ENCODE data around the gene MSL3.

MSL3 gene, protein sequence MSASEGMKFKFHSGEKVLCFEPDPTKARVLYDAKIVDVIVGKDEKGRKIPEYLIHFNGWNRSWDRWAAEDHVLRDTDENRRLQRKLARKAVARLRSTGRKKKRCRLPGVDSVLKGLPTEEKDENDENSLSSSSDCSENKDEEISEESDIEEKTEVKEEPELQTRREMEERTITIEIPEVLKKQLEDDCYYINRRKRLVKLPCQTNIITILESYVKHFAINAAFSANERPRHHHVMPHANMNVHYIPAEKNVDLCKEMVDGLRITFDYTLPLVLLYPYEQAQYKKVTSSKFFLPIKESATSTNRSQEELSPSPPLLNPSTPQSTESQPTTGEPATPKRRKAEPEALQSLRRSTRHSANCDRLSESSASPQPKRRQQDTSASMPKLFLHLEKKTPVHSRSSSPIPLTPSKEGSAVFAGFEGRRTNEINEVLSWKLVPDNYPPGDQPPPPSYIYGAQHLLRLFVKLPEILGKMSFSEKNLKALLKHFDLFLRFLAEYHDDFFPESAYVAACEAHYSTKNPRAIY

DNA sequence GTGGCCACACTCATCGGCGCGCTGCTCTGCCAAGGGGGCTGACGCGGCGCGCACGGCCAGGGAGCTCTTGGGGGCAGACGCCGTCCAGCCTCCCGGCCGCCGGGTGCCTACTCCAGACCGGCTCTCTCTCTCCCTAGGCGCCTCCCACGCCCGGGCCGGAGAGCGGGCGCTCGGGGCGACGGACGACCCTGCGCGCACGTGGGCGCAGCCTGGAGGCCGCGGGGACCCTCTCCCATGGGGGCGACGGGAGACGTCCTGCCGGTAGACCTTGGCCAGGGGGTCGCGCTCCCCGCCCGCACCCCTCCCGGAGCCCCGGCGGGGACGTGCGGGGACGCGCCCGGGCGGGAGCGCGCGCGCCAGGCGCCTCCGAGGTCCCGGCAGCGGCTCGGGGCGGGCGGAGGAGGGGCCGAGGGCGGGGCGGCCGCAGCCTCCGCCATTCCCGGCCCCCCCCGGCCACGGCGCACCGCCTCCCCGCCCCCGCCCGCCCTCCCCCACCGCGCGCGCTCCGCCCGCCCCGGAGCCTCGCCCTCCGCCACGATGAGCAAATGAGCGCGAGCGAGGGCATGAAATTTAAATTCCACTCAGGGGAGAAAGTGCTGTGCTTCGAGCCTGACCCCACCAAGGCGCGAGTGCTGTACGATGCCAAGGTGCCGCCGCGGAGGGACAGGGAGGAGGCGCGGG lies at the start of gene MSL3:
MSL3 (plus strand) TSS at position 519 of the 681 bp plus-strand sequence; CDS start at position 546, 27 bp downstream.
- DNase-seq (ENCODE audit: low read depth, low spot score) = no peak

DNA sequence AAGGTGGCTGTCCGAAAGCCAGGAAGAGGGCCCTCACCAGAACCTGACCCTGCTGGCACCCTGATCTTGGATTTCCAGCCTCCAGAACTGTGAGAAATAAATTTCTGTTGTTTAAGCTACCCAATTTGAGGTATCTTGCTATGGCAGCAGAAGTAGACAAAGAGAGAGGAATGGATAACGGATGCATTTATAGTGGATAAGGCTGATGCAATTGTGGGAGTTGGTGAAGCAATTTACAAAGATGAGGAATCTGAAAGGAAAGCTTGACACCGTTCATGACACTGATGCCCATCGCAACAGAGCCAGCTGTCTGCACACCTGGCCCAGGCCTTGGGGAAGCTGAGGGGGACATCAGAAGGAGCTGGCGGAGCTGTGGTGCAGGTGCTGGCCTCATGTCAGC lies 35.7 kb upstream of the MSL3 start:
- DNase-seq (ENCODE audit: low read depth, low spot score) = no peak

DNA sequence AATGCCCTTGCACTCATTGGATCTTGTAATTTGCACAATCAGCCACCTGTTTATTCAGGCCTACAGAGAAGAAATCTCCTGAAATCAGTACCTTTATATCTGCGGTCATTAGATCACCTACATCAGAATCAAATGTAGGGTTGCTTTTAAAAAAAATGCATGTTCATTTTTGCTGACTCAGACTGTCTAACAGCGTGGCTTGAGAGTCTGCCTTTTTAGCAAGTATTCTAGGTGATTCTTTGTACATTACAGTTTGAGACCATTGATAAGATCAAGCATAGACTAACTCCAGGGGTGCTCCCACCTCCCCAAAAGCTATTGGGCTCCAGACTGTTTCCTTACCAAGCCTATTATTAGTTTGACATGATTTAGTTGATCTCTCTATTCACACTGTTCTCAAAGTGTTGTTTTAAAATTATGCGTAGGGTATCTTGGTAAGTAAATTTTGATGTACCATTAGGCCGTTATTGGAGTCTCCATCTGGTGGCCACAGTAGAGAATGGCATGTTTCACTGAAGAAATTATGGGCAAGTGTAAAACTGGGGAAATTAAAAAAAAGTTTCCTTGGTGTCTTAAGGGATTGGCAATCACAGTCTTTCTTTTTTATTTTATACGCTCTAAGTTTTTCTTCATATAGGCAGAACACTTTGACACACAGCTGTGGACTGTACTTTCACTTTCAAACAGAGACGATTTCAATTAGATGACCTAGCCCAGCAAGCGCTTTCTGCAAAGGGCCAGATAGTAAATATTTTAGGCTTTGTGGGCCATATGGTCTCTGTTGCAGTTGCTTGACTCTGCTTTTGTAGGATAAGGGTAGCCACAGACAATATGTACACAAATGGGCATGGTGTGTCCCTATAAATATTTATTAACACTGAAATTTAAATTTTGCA lies 33.7 kb upstream of the MSL3 start:
- DNase-seq (ENCODE audit: low read depth, low spot score) = no peak

DNA sequence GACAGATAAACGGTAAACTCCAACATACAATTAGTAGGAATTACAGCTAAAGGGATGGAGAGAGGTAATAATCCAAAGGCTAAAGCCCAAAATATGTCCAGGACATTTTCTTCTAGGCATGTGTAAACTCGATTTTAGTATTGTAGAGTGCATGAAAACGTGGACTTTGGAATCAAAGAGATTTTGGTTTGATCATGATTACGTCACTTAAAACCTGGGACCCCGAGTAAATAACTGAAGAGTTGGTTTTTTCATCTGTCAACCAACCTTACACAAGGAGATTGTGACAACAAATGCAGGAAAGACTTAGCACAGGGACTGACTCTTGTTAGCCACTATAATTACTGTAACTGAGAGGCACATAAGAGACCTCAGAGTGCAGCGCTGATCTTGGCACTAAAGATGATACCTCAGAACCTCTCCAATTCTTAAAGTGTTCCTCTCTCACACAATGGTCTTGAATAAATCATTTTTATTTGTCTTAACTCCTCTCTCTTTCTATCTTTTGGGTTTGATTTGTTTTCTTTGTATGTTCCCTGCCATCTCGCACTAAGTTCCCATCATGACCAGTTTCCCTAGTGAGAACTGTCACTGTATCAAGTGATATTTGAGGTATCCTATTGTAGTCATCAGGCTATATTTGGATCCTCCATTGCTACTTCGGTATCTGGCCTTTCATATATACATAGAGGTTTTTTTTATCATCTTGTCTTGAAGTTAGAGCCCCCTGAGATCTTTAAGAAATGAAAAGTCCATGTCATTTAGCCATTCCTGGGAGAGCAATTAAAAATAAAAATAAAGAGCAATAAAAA lies 32.2 kb upstream of the MSL3 start:
- DNase-seq (ENCODE audit: low read depth, low spot score) = no peak

DNA sequence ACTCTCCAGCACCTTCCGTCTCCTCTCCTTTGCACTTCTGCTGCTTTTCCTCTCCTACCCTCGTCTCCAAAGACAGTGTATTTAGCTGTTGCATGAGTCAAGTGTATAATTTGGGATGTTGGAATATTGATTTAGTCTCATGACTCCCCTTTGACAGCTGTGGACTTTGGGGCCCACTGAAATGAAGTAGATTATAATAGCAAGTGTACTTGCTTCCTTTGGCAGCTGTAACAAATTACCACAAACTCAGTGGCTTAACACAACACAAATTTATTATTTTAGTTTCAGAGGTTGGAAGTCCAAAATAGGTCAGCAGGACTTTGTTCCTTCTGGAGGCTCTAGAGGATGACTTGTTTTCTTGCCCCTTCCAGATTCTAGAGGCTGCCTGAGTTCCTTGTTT lies 29.5 kb upstream of the MSL3 start:
- DNase-seq (ENCODE audit: low read depth, low spot score) = no peak

DNA sequence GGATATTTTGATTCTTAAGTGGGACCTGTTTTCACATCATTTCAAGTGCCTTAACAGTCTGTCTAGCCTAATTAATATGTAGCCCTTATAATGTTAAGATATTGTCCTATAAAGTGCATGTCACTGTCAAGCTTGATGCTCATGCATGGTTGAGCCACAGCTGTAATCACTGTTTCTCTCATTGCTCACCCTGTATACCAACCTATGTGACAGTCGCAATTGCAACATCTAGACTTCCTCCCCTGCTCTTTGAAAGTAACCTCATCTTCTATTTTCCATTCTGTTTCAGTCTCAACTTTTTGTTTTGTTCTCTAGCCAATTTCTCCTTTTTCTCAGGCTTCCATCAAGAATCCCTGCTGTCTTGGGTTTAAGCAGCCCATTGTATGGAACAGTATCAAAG lies 24.4 kb upstream of the MSL3 start:
- no peak for DNase-seq (ENCODE audit: low read depth, low spot score)

DNA sequence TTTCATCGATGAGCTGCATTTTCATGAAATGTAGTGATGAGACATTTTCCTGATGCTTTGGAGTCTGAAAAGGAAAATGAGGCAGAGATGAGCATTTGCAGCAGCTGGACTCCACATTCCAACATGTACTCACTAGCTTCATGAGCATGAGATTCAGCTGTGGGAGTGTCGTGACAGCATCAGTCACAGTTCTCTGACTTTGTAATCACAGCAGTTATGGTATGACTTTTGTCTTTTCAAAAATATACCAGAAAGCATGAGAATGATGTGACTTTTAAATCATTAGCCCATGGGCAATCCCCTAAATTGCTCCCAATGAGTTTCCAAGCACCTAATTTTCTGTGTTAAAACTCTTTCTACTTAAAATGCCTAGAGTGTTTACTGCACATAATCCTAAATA lies 18.3 kb upstream of the MSL3 start:
- no peak for DNase-seq (ENCODE audit: low read depth, low spot score)

DNA sequence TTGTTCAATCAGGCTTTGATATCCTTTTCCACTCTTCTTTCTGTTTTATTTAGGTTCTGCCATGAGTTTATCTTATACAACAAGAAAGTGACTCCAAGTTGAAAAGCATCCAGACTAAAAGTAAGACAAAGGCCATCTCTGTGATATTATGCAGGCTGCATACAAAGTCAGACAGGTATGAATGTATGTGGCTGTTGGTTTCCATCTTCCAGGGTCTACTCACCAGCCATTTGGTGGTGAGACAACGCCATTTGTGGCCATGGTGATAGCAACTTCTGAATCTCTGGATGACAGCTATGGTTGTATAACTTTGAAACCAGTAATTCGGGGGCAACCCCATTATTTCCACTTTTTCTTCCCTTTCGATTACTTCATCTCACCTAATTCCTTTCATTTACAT lies 17.2 kb upstream of the MSL3 start:
- no peak for DNase-seq (ENCODE audit: low read depth, low spot score)

DNA sequence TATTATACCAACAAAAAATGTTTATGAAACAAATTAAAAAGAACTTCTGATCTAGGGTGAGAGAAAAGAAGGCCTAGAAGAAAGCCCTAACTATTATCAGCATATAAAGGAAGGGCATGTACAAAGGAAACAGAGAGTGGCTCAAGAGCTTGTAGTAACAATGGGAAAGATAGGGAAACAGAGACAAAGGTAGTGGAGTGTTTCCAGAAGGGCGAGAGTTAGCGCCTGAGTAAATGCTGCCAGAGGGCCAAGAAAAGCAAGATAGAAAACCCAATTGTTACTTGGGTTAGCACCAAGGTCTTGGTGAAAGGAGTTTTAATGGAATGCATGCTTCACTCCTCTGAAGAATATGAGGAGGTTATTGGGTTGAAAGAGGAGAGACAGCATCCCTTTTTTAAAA lies 16.5 kb upstream of the MSL3 start:
- no peak for DNase-seq (ENCODE audit: low read depth, low spot score)

DNA sequence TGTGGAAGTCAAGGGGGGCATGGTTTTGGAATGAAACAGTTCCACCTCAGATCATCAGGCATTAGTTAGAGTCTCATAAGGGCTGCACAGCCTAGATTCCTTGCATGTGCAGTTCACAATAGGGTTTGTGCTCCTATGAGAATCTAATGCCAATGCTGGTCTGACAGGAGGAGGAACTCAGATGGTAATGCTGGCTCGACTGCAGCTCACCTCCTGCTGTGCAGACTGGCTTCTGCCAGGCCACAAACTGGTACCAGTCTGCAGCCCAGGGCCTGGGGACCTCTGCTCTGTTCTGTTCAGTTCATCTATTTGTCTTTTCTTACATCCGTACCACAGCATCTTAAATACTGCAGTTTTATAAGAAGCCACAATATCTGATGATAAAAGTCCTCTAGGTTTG lies 12.2 kb upstream of the MSL3 start:
- no peak for DNase-seq (ENCODE audit: low read depth, low spot score)

DNA sequence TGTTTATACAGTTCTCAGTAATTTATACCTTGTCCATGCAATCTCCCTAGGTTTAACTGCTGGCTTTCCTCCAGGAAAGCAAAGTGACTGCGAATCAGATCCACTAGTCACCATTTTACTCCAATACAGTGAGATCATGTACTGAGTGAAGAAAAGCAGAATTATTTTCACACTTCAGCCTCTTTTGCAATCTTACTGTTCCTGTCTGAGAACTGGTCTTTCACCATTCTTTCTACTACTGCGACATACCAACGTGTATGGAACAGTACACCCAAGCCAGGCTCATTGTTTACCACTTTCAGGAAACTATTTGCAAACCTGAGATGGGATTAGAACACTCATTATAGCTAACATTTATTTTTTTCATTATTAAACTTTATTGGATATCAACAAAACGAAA lies 8.0 kb upstream of the MSL3 start:
- DNase-seq (ENCODE audit: low read depth, low spot score) = no peak

DNA sequence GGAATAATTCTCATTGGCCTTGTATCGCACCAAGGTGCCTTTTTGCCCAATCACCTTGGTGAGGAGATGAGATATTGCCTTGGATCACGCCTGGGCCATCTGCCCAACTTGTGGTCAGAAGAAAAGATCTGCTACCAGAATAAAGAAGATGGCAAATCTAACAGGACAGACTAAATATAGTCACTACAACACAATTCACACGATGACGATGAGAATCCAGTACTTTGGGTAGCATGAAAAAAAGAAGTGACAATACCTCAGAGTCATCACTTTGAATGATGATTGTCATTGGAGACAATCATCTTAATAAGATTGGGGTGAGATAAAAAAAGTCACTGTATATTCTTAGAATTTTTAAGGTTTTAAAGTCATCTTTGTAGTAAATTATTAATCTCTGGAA lies 7.3 kb upstream of the MSL3 start:
- DNase-seq (ENCODE audit: low read depth, low spot score) = no peak

DNA sequence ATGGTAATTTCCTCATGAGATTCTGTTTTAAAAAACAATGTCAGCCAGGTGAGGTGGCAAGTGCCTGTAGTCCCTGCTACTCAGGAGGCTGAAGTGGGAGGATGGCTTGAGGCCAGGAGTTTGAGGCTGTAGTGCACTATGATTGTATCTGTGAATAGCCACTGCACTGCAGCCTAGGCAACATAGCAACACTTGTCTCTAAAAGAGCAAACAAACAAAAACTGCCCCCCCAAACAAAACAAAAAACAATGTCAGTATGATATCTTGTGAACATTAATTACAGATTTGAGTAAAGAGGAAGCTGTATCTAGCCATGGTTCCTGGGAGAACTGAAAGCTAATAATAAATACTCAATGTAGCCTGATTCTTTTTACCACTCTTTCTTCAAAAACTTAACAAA lies 6.8 kb upstream of the MSL3 start:
- DNase-seq (ENCODE audit: low read depth, low spot score) = no peak

DNA sequence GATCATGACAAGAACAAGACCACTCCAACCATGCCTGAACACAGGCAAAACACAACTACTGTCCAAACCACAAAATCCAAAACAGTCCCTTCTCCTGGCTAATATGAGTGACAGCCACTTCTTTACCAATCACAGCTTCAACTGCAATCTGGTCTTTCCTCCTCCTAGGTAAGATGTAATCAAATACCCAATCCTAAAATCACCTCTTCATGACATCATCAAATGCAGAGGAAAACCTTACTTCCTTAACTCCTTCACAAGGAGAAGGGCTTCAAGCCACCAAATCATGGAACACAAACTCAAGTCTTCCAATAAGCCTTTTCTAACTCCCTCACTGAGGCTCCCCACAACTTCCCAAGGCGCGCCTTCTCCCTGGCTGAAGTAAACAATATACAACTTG lies 4.4 kb upstream of the MSL3 start:
- DNase-seq (ENCODE audit: low read depth, low spot score) = no peak

DNA sequence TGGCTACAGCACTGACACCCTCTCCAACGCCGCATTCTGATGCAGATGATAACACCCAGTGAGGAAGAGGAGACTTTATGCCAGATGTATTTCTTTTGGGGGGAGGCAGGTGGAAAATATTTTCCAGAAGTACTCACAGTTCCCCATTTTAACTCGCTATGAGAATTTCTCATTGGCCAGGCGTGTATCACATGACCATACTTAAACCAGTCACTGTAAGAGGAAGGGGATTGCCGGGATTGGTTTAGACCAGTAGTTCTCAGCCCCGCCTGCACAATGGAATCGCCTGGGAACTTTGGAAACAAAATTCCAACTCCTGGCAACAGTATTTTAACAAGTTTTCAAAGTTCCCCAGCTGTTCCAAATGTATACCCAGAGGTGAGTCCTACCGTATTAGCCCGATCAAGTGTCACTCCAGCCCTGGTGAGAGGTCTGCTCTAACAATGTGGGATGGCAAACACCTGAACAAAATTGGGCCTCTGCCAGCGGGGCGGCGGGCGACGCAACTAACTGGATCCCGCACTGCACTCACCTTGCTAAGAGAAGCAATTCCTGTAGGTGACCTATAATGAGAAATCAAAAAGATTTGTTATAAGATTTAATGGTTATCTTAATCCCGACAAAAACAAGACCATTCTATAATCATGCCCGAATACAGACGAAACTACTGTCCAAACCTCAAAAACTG lies 2.9 kb upstream of the MSL3 start:
- DNase-seq (ENCODE audit: low read depth, low spot score) = no peak

DNA sequence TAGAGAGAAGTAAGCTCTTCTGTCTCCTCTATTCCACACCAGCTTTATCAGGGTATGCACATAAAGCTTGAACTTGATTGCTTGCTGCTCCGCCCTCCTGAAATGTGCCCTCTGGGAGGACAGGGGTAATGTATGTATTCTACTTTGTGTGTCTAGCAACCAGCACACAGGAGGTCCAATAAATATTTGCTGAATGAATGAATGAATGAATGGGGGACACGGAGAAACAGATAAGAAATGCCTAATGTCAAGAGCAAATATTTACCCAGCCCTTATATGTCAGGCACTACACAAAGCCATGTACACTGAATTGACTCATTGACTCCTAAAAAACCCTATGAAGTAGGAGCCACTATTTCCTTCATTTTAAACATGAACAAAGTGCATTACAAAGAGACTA lies 2.3 kb upstream of the MSL3 start:
- no peak for DNase-seq (ENCODE audit: low read depth, low spot score)

DNA sequence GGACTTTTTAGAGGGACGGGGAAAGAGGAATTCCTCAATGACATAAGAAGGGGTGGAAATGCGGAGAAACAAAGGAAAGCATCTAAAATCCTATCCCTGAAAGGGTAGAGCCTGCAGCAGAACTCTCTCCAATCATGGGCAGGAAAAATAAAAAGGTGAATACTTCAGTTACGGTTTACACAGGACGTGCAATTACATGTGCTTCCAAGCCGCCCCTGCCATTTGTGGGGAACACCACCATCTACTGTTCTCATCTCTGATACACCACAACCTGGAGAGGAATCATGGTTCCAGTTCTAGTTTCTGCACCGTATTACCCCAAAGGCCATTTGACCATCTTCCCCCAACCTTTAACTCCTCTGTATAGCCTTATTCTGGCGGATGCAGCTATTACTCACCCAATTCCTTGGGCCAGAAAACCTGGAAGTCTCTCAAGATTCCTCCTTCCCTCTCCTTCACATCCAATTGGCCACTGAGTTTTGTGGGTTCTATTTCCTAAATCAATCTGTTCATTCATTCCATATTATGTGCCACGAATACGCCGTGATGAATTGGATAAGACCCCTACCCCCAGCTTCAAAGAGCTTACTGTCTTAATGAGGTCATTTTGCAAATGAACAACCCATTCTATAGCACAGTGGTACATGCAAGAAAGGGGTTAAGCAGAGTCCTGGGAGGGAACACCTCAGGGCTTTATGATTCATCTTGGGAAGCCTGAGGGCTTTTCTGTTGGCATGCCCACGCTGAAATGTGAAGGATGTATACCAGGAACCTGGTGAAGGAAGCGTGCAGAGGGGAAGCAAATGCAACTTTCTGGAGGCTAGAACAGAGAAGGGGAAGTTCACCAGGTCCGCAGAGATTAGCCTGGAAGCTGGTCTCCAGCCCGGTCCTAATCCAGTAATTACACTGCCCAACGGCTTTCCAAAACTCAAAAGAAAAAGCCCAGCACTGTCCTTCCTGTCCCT lies 1.4 kb upstream of the MSL3 start:
- DNase-seq (ENCODE audit: low read depth, low spot score) = no peak

DNA sequence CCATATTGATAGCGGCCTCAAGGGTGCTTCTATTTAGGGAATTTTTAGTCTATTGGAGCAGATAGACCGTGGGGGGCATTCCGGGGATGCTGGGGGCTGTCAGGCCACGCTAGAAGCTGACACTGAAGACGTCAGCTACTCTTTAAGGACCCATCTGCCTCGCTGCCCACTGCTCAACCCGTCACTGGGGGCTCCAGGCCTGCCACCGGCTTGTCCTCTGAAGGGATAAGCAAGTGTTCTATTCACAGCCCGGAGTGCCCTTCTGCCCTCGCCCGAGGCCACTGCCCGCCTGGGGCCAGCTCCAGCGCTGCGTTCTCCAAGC lies 679 bp upstream of the MSL3 start:
- DNase-seq (ENCODE audit: low read depth, low spot score) = no peak

DNA sequence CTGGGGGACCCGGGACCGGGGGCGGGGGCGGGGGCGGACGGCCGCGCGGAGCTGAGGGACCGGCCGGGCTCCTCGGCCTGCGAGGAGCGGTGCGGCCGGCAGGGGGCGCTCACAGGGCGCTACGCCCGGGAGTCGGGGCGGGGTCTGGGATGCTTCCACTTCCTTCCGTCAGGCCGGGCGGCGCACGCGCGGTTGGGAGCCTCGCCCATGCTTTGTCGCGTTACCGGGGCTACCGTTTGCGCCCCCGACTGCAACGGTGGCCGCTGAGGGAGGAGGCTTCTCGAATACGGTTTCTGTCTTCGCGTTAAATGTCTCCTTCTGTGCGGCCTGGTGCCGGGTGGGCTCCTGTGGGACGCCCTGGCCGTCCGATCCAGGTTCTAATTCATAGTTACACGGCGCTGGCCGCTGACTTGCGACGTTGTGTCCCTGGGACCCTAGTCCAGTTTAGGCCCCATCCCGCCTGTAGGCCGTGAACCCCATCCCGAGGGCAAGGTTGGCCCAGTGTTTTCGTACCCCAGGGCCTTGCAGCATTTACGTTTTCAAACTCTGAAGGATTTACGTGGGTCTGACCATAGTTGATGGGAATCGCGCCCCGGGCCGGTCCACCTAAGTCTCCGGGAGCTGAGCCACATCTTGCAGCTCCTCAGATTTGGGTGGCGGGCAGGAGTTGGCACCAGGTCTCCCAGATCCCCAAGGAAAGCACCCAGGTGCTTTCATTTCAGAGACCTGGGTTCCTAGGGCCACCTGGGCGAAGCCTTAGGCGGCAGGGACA lies 549 bp downstream of the MSL3 start:
- peak; percentile 68 for DNase-seq (ENCODE audit: low read depth, low spot score)
